GM10248 (cell line): ENCODE results near the gene FNDC3B.

Experiments
- CTCF ChIA-PET: fragments of 300-600 bp; sonication (Branson Sonifier 250); formaldehyde crosslinking; extraction: SDS; loops from one replicate; lab custom pipeline; 2021; ENCODE audit warnings: antibody characterized with exemption; lab: Yijun Ruan, JAX
- POLR2A ChIA-PET: fragments of 350-650 bp; sonication (Branson Sonifier 250); formaldehyde crosslinking; extraction: SDS; loops from one replicate; lab custom pipeline; 2020; ENCODE audit warnings: antibody characterized with exemption; lab: Yijun Ruan, JAX
- DNase-seq: peaks from one replicate; pipeline ENCODE4 v3.0.0; 2012; ENCODE audit errors: extremely low spot score
- CTCF ChIP-seq: IDR thresholded peaks from 2 replicates; pipeline ENCODE4 v1.5.1; 2012; ENCODE audit warnings: mild to moderate bottlenecking, low read depth; ENCODE audit errors: extremely low read depth, missing control alignments, control extremely low read depth

FNDC3B gene

DNA sequence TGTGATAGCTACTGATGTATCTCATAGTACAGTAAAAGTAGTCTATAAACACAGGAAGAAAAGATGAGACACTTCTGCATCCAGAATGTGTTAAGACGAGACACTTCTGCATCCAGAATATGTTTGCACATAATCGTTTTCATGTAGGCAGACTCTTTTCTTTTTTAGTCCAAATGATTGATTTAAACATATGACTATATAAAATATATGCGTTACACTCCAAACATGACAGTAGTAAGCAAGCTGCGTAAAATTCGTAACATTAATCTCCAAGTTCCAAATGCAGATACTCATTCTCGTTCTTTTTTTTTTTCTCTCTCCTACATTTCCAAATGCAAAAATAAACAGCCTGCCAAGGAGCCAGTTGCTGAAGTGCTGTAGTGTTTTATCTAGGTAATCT is 82.6 kb downstream of the FNDC3B start:
- no peak for DNase-seq
- ChIA-PET CTCF (interaction anchor here (1.9 kb wide), 1 partner anchor 18 kb away, joined by 5 read pairs; no protein-coding TSS in a partner anchor), POLR2A (no interaction called here)
- TF ChIP-seq CTCF: no peak

DNA sequence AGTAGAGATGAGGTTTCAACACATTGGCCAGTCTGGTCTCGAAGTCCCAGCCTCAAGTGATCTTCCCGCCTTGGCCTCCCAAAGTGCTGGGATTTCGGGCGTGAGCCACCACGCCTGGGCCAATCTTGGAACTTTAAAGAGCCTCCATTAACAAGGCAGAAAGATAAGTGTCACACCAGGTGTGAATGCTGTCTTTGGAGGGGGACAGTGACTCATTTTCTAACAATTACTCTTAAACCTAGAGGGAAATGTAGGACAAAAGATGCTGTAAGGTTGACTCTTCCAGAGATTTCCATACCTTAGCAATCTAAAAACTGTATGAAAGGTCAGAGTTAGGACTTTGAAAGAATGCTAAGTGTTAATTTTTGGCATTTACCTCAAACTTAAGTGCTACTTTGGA is 84.9 kb downstream of the FNDC3B start:
- no peak for TF ChIP-seq CTCF
- CTCF ChIA-PET: no interaction called here
- POLR2A ChIA-PET: no interaction called here

DNA sequence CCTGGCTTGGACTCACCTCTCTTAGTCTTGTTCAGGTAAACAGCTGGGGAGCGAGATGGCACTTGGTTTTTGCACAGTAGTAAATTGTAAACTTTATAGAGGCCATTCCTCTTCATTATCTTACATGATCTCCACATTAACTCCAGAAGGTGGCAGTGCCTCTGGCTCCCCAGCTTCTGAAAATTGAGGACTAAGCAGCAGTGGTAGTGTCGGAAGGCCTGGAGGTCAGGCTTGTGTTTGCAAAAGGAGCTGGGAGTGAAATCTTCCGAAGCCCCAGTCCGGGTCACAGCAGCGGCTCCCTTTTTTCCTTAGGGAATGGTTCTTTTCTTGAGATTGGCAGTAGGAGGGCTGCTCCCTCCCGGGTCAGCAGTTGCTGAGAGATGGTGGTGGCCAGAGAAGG is 85.7 kb downstream of the FNDC3B start:
- ChIA-PET POLR2A (no interaction called here), CTCF (interaction anchor here (0.9 kb wide), 1 partner anchor 12 kb away, joined by 3 read pairs; no protein-coding TSS in a partner anchor)
- no peak for DNase-seq
- no peak for TF ChIP-seq CTCF

More for the DNA sequence above, 84.9 kb downstream of the FNDC3B start:
- no peak for DNase-seq

DNA sequence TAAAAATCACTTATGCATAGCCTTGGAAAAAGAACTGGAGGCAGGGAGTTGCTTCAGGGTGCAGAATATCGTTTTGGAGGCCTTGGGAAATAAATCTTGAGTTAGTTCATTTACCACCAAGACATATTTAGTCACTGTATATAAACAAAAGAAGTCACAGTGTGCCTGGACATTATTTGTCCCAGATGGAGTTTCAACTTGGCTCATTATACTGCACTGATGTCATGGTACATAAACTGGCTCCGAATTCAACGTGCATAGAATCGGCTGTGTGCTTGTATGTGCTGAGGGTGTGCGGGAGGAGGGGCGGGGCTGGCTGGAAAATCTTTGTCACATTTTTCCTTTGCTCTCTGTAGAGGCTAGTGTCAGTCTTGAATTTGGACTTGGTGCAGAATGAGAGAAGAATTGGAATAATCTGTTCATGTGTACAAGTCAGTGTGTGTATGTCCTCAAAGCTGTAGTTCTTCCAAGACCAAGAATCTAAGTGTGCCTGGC is 86.6 kb downstream of the FNDC3B start:
- TF ChIP-seq CTCF: no peak
- no peak for DNase-seq
- CTCF ChIA-PET: no interaction called here
- POLR2A ChIA-PET: no interaction called here

GRCh38 chr3:172126741-172127140 is 87.4 kb downstream of the FNDC3B start:
- DNase-seq: no peak
- ChIA-PET POLR2A (no interaction called here), CTCF (interaction anchor here (1.1 to 2.6 kb wide), 2 partner anchors 12 to 25 kb away, joined by 3 to 7 read pairs; no protein-coding TSS in a partner anchor)
- TF ChIP-seq CTCF: no peak

GRCh38 chr3:172127141-172127540 is 87.8 kb downstream of the FNDC3B start:
- ChIA-PET CTCF (interaction anchor here (0.8 to 2.6 kb wide), 6 partner anchors 9 to 25 kb away, joined by 3 to 9 read pairs (median 4); no protein-coding TSS in a partner anchor), POLR2A (no interaction called here)

More at GRCh38 chr3:172127141-172127540, 87.8 kb downstream of the FNDC3B start:
- DNase-seq: no peak
- TF ChIP-seq CTCF: no peak
